IMR-90 (cell line): ENCODE data around the gene MTA2. TPM values are rescaled to one million over a fixed set of nuclear protein-coding genes. Genes with fewer than 3 reads are reported as not detected.
"Not testable (repeated sequence)": the region's sequence is repeated elsewhere in the genome, so short reads cannot be mapped to it uniquely, and the experiment has no call there.

Experiments
- ATAC-seq: fragments of 200-7000 bp; cut with Tn5 transposase; 2 replicates; pipeline ENCODE4 v1.9.1; 2020; ENCODE audit warnings: low read depth, mild to moderate bottlenecking, moderate library complexity
- BruUV-seq: library from RNA; stranded (reverse); fragments of 400-500 nt; replicated peaks from 2 replicates; lab custom pipeline; 2021; lab: Mats Ljungman, UMichigan
- CTCF ChIA-PET: fragments of 300-600 bp; formaldehyde crosslinking; extraction: SDS; loops from one replicate; lab custom pipeline; 2021; ENCODE audit warnings: antibody characterized with exemption; lab: Yijun Ruan, JAX
- POLR2A ChIA-PET: fragments of 300-600 bp; sonication (Branson Sonifier 250); formaldehyde crosslinking; loops from one replicate; lab custom pipeline; 2022; ENCODE audit warnings: antibody characterized with exemption; ENCODE audit not compliant: unreplicated experiment; lab: Charles Lee
- DNase-seq: peaks from one replicate; pipeline ENCODE4 v3.0.0; 2013
- H2AFZ ChIP-seq: replicated peaks from 2 replicates; pipeline ENCODE3; 2013; ENCODE audit warnings: low read length, mild to moderate bottlenecking; ENCODE audit not compliant: poor library complexity
- H2AK5ac ChIP-seq: 2 replicates; pipeline ENCODE4 v1.6.1; 2013; ENCODE audit warnings: low read depth, low read length, inconsistent platforms
- H2AK9ac ChIP-seq: replicated peaks from 2 replicates; pipeline ENCODE3; 2013; ENCODE audit warnings: mild to moderate bottlenecking, low read depth, low read length, moderate library complexity; ENCODE audit not compliant: poor library complexity
- H2BK120ac ChIP-seq: 2 replicates; pipeline ENCODE4 v1.6.1; 2013; ENCODE audit warnings: low read depth, low read length, inconsistent platforms
- H2BK15ac ChIP-seq: 3 replicates; pipeline ENCODE4 v1.6.1; 2013; ENCODE audit warnings: low read depth, low read length, inconsistent platforms
- H2BK20ac ChIP-seq: 2 replicates; pipeline ENCODE4 v1.6.1; 2013; ENCODE audit warnings: low read depth, mild to moderate bottlenecking, inconsistent platforms, low read length, moderate library complexity
- H2BK5ac ChIP-seq: 2 replicates; pipeline ENCODE4 v1.6.1; 2013; ENCODE audit warnings: mild to moderate bottlenecking, low read depth, low read length, inconsistent platforms; ENCODE audit not compliant: poor library complexity, severe bottlenecking
- H3K14ac ChIP-seq: replicated peaks from 2 replicates; pipeline ENCODE4 v1.6.1; 2013; ENCODE audit warnings: low read depth, low read length, inconsistent platforms
- H3K18ac ChIP-seq: 2 replicates; pipeline ENCODE4 v1.6.1; 2013; ENCODE audit warnings: low read depth, low read length, control low read depth
- H3K23ac ChIP-seq: 2 replicates; pipeline ENCODE4 v1.6.1; 2013; ENCODE audit warnings: low read depth, low read length, inconsistent platforms
- H3K27ac ChIP-seq: 2 replicates; pipeline ENCODE4 v1.5.1; 2013; ENCODE audit warnings: mild to moderate bottlenecking, control low read depth, low read length; ENCODE audit not compliant: insufficient read depth
- H3K27me3 ChIP-seq: 2 replicates; pipeline ENCODE4 v1.6.1; 2013; ENCODE audit warnings: low read length; ENCODE audit not compliant: control insufficient read depth, insufficient read depth
- H3K36me3 ChIP-seq: 2 replicates; pipeline ENCODE4 v1.6.1; 2013; ENCODE audit warnings: low read length, mixed read lengths; ENCODE audit not compliant: control insufficient read depth, insufficient read depth
- H3K4ac ChIP-seq: 2 replicates; pipeline ENCODE4 v1.6.1; 2013; ENCODE audit warnings: low read depth, low read length, inconsistent platforms
- H3K4me1 ChIP-seq: 2 replicates; pipeline ENCODE4 v1.6.1; 2013; ENCODE audit warnings: low read length, mixed read lengths; ENCODE audit not compliant: control insufficient read depth, insufficient read depth
- H3K4me2 ChIP-seq: 2 replicates; pipeline ENCODE4 v1.6.1; 2013; ENCODE audit warnings: low read depth, mild to moderate bottlenecking, control low read depth, low read length, moderate library complexity
- H3K4me3 ChIP-seq: 2 replicates; pipeline ENCODE4 v1.5.1; 2013; ENCODE audit warnings: low read depth, mild to moderate bottlenecking, control low read depth, low read length, moderate library complexity; ENCODE audit not compliant: insufficient read depth
- H3K56ac ChIP-seq: 2 replicates; pipeline ENCODE4 v1.6.1; 2013; ENCODE audit warnings: low read length, inconsistent platforms; ENCODE audit not compliant: insufficient read depth; ENCODE audit errors: extremely low read depth
- H3K79me1 ChIP-seq, 2 experiments: 2 replicates each; pipeline ENCODE4 v1.6.1; 2013; ENCODE audit warnings: low read length in 2 of 2, inconsistent platforms in 1 of 2, low read depth in 1 of 2
- H3K9ac ChIP-seq: 2 replicates; pipeline ENCODE4 v1.6.1; 2013; ENCODE audit warnings: low read depth, low read length, control low read depth
- H3K9me1 ChIP-seq: 2 replicates; pipeline ENCODE4 v1.6.1; 2013; ENCODE audit warnings: low read length, inconsistent platforms; ENCODE audit not compliant: insufficient read depth
- H3K9me3 ChIP-seq: 2 replicates; pipeline ENCODE4 v1.6.1; 2013; ENCODE audit warnings: low read length; ENCODE audit not compliant: control insufficient read depth, insufficient read depth
- H4K20me1 ChIP-seq: 2 replicates; pipeline ENCODE4 v1.6.1; 2013; ENCODE audit warnings: low read length, inconsistent platforms; ENCODE audit not compliant: insufficient read depth
- H4K5ac ChIP-seq: 2 replicates; pipeline ENCODE4 v1.6.1; 2013; ENCODE audit warnings: mild to moderate bottlenecking, low read depth, low read length, control low read depth
- H4K8ac ChIP-seq, 2 experiments: 2 replicates each; pipeline ENCODE4 v1.6.1; 2013; ENCODE audit warnings: low read depth in 2 of 2, low read length in 2 of 2, control low read depth in 1 of 2, inconsistent platforms in 1 of 2
- H4K91ac ChIP-seq: 2 replicates; pipeline ENCODE4 v1.6.1; 2013; ENCODE audit warnings: low read depth, low read length, inconsistent platforms; ENCODE audit not compliant: insufficient read depth
- CTCF ChIP-seq: conservative IDR thresholded peaks from 2 replicates; pipeline ENCODE4 v1.5.1; 2012; ENCODE audit warnings: mild to moderate bottlenecking, low read depth, low read length, improper control_type of control experiment
- MAZ ChIP-seq: IDR thresholded peaks from 2 replicates; pipeline ENCODE4 v1.6.1; 2012; ENCODE audit warnings: low read depth, mild to moderate bottlenecking, low read length, improper control_type of control experiment, moderate library complexity, borderline replicate concordance
- WGBS, 2 experiments: methylation state at CpG; one replicate each; pipeline versions ENCODE4 v1.1.5 to v1.1.7; 2013; ENCODE audit warnings: missing lambda C conversion rate in 2 of 2; ENCODE audit not compliant: insufficient read length in 1 of 2; ENCODE audit errors: extremely low coverage in 2 of 2; 5-methylcytosine and 5-hydroxymethylcytosine counted together
- dilution Hi-C: fragments of 300-500 bp; cut with HindIII; formaldehyde crosslinking; loops from one replicate; pipeline ENCODE4 v1.14.3; 2018; ENCODE audit warnings: low sequenced_read_pairs; ENCODE audit not compliant: unreplicated experiment
- in situ Hi-C: fragments of 300-500 bp; cut with MboI; formaldehyde crosslinking; loops from 3 replicates; pipeline ENCODE4 v1.14.3; 2019; ENCODE audit warnings: low sequenced_read_pairs, inconsistent platforms, mixed read lengths
- intact Hi-C: fragments of 100-400 bp; cut with micrococcal nuclease; formaldehyde crosslinking; loops from 2 replicates; pipeline ENCODE4 v1.10.0; 2022
- polyA plus RNA-seq, 3 experiments: library from polyadenylated mRNA; depleted of rRNA; stranded (reverse); fragments of >200 nt; gene quantifications; 2 replicates each; pipeline ENCODE4 v1.2.3, GENCODE V29; 2012; ENCODE audit warnings: low replicate concordance in 1 of 3
- total RNA-seq: library from RNA; depleted of rRNA; stranded (reverse); fragments of >200 nt; gene quantifications from 2 replicates; pipeline ENCODE4 v1.2.3, GENCODE V29; 2012

The MTA2 gene
- total and polyA plus RNA-seq, 2 of the 4 experiments (the other 2 are of a cell fraction) = 34.8 to 136 TPM

DNA sequence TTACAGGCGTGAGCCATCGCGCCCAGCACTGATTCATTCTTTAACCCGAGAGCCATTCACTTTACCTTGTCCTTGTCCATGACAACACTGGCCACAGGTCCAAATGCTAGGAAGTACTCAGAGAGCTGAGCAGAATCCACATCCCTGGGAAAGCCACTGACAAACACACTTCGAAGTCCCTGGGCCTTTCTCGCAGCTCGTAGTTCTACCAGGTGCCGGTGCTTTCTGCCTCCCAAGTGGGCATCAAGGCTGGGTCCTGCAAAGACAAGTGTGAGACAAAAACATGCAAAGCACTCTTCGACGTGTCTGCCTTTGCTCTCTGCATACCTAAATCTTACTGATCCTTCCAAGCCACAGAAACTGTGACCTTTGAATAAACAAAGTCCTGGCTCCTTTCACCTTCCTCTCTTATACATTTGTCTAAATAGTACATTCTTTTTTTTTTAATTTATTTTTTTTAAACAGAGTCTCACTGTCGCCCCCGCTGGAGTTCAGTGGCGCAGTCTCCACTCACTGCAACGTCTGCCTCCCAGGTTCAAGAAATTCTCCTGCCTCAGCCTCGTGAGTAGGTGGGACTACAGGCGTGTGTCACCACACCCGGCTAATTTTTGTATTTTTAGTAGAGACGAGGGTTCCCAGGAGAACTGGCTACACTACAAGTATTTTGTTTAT, 12.6 kb downstream of the MTA2 start:
- TF ChIP-seq CTCF = peak; percentile 45
- no peak for TF ChIP-seq MAZ
- DNase-seq = no peak
- H4K8ac ChIP-seq = no peak overlapping the region
- no peak overlapping the region for H2BK5ac ChIP-seq
- intact Hi-C loops = no loop called here
- ChIA-PET CTCF (no interaction called here), POLR2A (no interaction called here)
- no peak overlapping the region for H2BK120ac ChIP-seq
- H3K4me2 ChIP-seq = no peak overlapping the region
- no TSS peak for BruUV-seq
- no peak overlapping the region for H3K18ac ChIP-seq
- no peak overlapping the region; the same call in 1 of the 2 replicates for H2BK20ac ChIP-seq
- H3K4me3 ChIP-seq = no peak overlapping the region
- peaks cover 6% of the 10 kb centered on the region for H3K4me1 ChIP-seq
- no peak overlapping the region for H3K4ac ChIP-seq
- H3K9ac ChIP-seq = no peak overlapping the region
- H4K5ac ChIP-seq = no peak overlapping the region
- no peaks in the 10 kb centered on the region for H3K9me3 ChIP-seq
- no peaks in the 10 kb centered on the region for H3K27me3 ChIP-seq
- H4K91ac ChIP-seq = no peak overlapping the region
- peaks cover 5% of the 10 kb centered on the region; the same call in 1 of the 2 replicates for H4K20me1 ChIP-seq
- H3K27ac ChIP-seq = no peak overlapping the region
- H3K9me1 ChIP-seq = 0 out of 2 replicates have a peak, but pooled peaks cover 4% of the 10 kb centered on the region
- no peak for ATAC-seq
- H2AK5ac ChIP-seq = no peak overlapping the region
- H2AK9ac ChIP-seq = no peak overlapping the region
- H3K23ac ChIP-seq = no peak overlapping the region
- 94% methylated on average over 10 of the region's 18 CpGs; no CpG with 5 or more reads in 1 of the 2 experiments for WGBS, 2 experiments
- in situ Hi-C loops = no loop called here
- dilution Hi-C loops = no loop called here
- H3K36me3 ChIP-seq = peaks cover 22% of the 10 kb centered on the region
- peaks cover 21 to 45% of the 10 kb centered on the region in 2 experiments for H3K79me1 ChIP-seq
- H2AFZ ChIP-seq = no peak overlapping the region
- no peak overlapping the region for H2BK15ac ChIP-seq
- H3K14ac ChIP-seq = no peak overlapping the region
- no peak overlapping the region for H3K56ac ChIP-seq

DNA sequence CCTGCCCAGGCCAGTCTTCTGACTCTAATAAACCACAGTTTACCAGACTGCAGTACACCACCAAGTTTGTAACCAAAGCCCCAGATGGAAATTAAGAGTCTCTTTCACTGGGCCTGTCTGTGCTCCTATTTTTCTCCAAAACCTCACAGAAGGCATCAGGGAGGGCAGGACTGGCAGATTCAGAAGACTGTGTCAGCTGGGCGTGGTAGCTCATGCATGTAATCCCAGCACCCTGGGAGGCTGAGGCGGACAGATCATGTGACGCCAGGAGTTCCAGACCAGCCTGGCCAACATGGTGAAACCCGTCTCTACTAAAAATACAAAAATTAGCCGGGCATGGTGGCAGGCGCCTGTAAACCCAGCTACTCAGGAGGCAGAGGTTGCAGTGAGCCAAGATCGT, 16.3 kb downstream of the MTA2 start:
- H3K4me1 ChIP-seq, dilution Hi-C loops, H2BK5ac ChIP-seq, H4K5ac ChIP-seq, H2AFZ ChIP-seq, H2BK120ac ChIP-seq, H3K9ac ChIP-seq, H4K91ac ChIP-seq, H3K23ac ChIP-seq, H3K18ac ChIP-seq, BruUV-seq, H3K56ac ChIP-seq, in situ Hi-C loops, ATAC-seq, H3K9me3 ChIP-seq, DNase-seq, H3K4me3 ChIP-seq, H2AK5ac ChIP-seq, H3K27me3 ChIP-seq, H3K4ac ChIP-seq, H4K20me1 ChIP-seq, intact Hi-C loops, H2BK20ac ChIP-seq, H4K8ac ChIP-seq, H2BK15ac ChIP-seq, H3K14ac ChIP-seq, CTCF ChIA-PET, H2AK9ac ChIP-seq, H3K27ac ChIP-seq, H3K9me1 ChIP-seq, H3K4me2 ChIP-seq, POLR2A ChIA-PET: not testable (repeated sequence)
- 100% methylated on average over 1 of the region's 7 CpGs; no CpG with 5 or more reads in 1 of the 2 experiments for WGBS, 2 experiments
- Histone ChIP-seq H3K79me1 (peaks cover 11 to 47% of the 10 kb centered on the region in 2 experiments), H3K36me3 (peaks cover 22% of the 10 kb centered on the region)
